Mesendoderm (in vitro differentiated cells): Measurements from ENCODE around the gene COMP.

Experiments used
- DNase-seq: peaks from one replicate; pipeline ENCODE4 v3.0.0; 2013
- H2AK5ac ChIP-seq: 2 replicates; pipeline ENCODE4 v1.6.1; 2013; ENCODE audit warnings: low read length, inconsistent platforms
- H2BK120ac ChIP-seq: 2 replicates; pipeline ENCODE4 v1.6.1; 2013; ENCODE audit warnings: low read depth, mild to moderate bottlenecking, low read length, moderate library complexity, mixed read lengths
- H2BK15ac ChIP-seq: replicated peaks from 2 replicates; pipeline ENCODE4 v1.6.1; 2013; ENCODE audit warnings: low read depth, mild to moderate bottlenecking, moderate library complexity
- H2BK5ac ChIP-seq: 2 replicates; pipeline ENCODE4 v1.6.1; 2013; ENCODE audit warnings: low read length, inconsistent platforms
- H3K18ac ChIP-seq: 2 replicates; pipeline ENCODE4 v1.6.1; 2013; ENCODE audit warnings: mild to moderate bottlenecking, low read length, mixed read lengths
- H3K23ac ChIP-seq: one replicate; pipeline ENCODE4 v1.6.1; 2013; ENCODE audit warnings: low read length
- H3K27ac ChIP-seq: 2 replicates; pipeline ENCODE4 v1.5.1; 2013; ENCODE audit warnings: low read depth, mild to moderate bottlenecking, inconsistent platforms, low read length, moderate library complexity
- H3K27me3 ChIP-seq: 2 replicates; pipeline ENCODE4 v1.6.1; 2013; ENCODE audit warnings: low read length, control low read depth, mild to moderate bottlenecking, inconsistent platforms; ENCODE audit not compliant: insufficient read depth, poor library complexity
- H3K36me3 ChIP-seq: 2 replicates; pipeline ENCODE4 v1.6.1; 2013; ENCODE audit warnings: low read length, inconsistent platforms; ENCODE audit not compliant: control insufficient read depth, insufficient read depth
- H3K4ac ChIP-seq: one replicate; pipeline ENCODE4 v1.6.1; 2013; ENCODE audit warnings: low read depth, mild to moderate bottlenecking, low read length, moderate library complexity
- H3K4me1 ChIP-seq: 2 replicates; pipeline ENCODE4 v1.6.1; 2013; ENCODE audit warnings: low read depth, low read length, inconsistent platforms; ENCODE audit not compliant: control insufficient read depth
- H3K4me2 ChIP-seq: 2 replicates; pipeline ENCODE4 v1.6.1; 2013; ENCODE audit warnings: low read length
- H3K4me3 ChIP-seq: 2 replicates; pipeline ENCODE4 v1.5.1; 2013; ENCODE audit warnings: mild to moderate bottlenecking, low read length
- H3K56ac ChIP-seq: one replicate; pipeline ENCODE4 v1.6.1; 2013; ENCODE audit warnings: low read length
- H3K79me1 ChIP-seq: 2 replicates; pipeline ENCODE4 v1.6.1; 2013; ENCODE audit warnings: low read length, inconsistent platforms
- H3K79me2 ChIP-seq: 2 replicates; pipeline ENCODE4 v1.6.1; 2013; ENCODE audit warnings: mild to moderate bottlenecking, low read length; ENCODE audit not compliant: control insufficient read depth, insufficient read depth
- H3K9ac ChIP-seq: 2 replicates; pipeline ENCODE4 v1.6.1; 2013; ENCODE audit warnings: low read length, inconsistent platforms
- H4K5ac ChIP-seq: one replicate; pipeline ENCODE4 v1.6.1; 2013; ENCODE audit warnings: low read length
- H4K8ac ChIP-seq: one replicate; pipeline ENCODE4 v1.6.1; 2013; ENCODE audit warnings: low read depth, mild to moderate bottlenecking, control low read depth, low read length, moderate library complexity
- WGBS: extraction: QIAGEN DNeasy Blood & Tissue Kit; methylation state at CpG from one replicate; pipeline ENCODE4 v1.1.7; 2013; ENCODE audit warnings: low lambda C conversion rate, missing lambda C conversion rate; ENCODE audit not compliant: insufficient coverage; ENCODE audit errors: extremely low coverage; 5-methylcytosine and 5-hydroxymethylcytosine counted together

COMP gene

GRCh38 chr19:18807861-18808331 lies 16.8 kb upstream of the COMP start:
- H2BK15ac ChIP-seq = no peak overlapping the region
- no peak overlapping the region for H3K27ac ChIP-seq

DNA sequence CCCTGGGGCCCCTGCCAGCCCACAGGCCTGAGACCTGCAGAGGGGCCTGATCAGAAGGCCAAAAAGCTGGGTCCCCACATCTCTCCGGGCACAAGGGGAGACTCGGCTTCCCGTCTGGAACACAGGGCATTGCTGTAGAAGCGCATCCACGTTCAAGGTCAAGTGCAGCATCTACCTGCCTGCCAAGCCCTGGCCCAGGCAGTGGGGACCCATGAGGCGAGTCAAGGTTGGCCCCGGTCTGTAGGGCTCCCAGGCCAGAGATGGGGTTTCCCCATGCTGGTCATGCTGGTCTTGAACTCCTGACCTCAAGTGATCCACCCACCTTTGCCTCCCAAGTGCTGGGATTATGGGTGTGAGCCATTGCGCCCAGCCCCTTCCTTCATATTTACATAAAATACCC lies 13.5 kb upstream of the COMP start:
- Histone ChIP-seq H3K4me1 (no peaks in the 10 kb centered on the region), H3K36me3 (no peaks in the 10 kb centered on the region), H3K27ac (no peak overlapping the region), H3K9ac (no peak overlapping the region), H3K56ac (no peak overlapping the region), H3K4me2 (no peak overlapping the region), H2BK5ac (no peak overlapping the region), H3K79me2 (no peaks in the 10 kb centered on the region), H3K23ac (no peak overlapping the region), H2AK5ac (no peak overlapping the region), H3K4me3 (no peak overlapping the region), H3K18ac (no peak overlapping the region), H2BK120ac (no peak overlapping the region), H3K27me3 (no peaks in the 10 kb centered on the region), H2BK15ac (no peak overlapping the region), H3K79me1 (no peaks in the 10 kb centered on the region), H4K8ac (no peak overlapping the region), H3K4ac (no peak overlapping the region), H4K5ac (no peak overlapping the region)
- no peak for DNase-seq
- WGBS = no CpG with 5 or more reads among the region's 8 CpGs

More at GRCh38 chr19:18807861-18808331, 16.8 kb upstream of the COMP start:
- no peak overlapping the region for H4K5ac ChIP-seq
- H2BK5ac ChIP-seq = no peak overlapping the region
- no peaks in the 10 kb centered on the region for H3K79me2 ChIP-seq
- no CpG with 5 or more reads among the region's 19 CpGs for WGBS
- H3K18ac ChIP-seq = no peak overlapping the region
- no peaks in the 10 kb centered on the region for H3K36me3 ChIP-seq
- no peak overlapping the region for H3K9ac ChIP-seq
- H3K79me1 ChIP-seq = no peaks in the 10 kb centered on the region
- no peak overlapping the region for H2BK120ac ChIP-seq
- no peak for DNase-seq
- H3K4ac ChIP-seq = no peak overlapping the region
- no peak overlapping the region for H3K4me2 ChIP-seq
- H4K8ac ChIP-seq = no peak overlapping the region
- no peak overlapping the region for H2AK5ac ChIP-seq
- no peaks in the 10 kb centered on the region for H3K4me1 ChIP-seq
- no peak overlapping the region for H3K56ac ChIP-seq
- no peaks in the 10 kb centered on the region for H3K27me3 ChIP-seq
- no peak overlapping the region for H3K4me3 ChIP-seq
- no peak overlapping the region for H3K23ac ChIP-seq

DNA sequence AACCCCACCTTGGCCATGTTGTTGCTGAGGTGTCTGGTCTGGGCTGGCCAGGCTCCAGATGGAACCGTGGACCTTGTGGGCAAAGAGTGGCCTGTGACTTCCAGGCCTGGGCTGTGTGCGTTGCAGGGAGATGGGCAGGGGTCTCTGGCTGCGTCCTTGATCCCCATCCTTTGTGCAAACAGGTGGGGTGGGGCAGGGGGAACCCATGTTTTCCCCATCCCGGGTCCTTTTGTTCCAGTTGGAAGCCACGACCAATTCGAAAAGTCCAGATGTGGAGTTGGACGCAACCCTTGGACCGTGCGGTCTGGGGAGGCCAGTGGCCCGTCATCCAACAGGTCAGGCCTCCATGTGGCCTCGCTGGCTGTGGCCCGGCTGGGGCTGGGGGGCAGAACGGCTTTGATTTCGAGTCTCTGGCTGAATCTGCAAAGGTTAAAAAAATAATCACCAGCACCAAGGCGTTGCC lies 13.1 kb upstream of the COMP start:
- no peak overlapping the region for H3K4me2 ChIP-seq
- H3K4ac ChIP-seq = no peak overlapping the region
- no peak overlapping the region for H2AK5ac ChIP-seq
- H2BK120ac ChIP-seq = no peak overlapping the region
- no peak for DNase-seq
- no peak overlapping the region for H3K56ac ChIP-seq
- H3K4me1 ChIP-seq = no peaks in the 10 kb centered on the region
- no peak overlapping the region for H3K9ac ChIP-seq
- H3K18ac ChIP-seq = no peak overlapping the region
- whole genome bisulfite sequencing = no CpG with 5 or more reads among the region's 15 CpGs
- H4K5ac ChIP-seq = no peak overlapping the region
- no peaks in the 10 kb centered on the region for H3K27me3 ChIP-seq
- no peaks in the 10 kb centered on the region for H3K36me3 ChIP-seq
- H3K23ac ChIP-seq = no peak overlapping the region
- no peaks in the 10 kb centered on the region for H3K79me1 ChIP-seq
- H3K79me2 ChIP-seq = no peaks in the 10 kb centered on the region
- no peak overlapping the region for H2BK5ac ChIP-seq
- no peak overlapping the region for H2BK15ac ChIP-seq
- H3K27ac ChIP-seq = no peak overlapping the region
- no peak overlapping the region for H4K8ac ChIP-seq
- H3K4me3 ChIP-seq = no peak overlapping the region

GRCh38 chr19:18803550-18804138 lies 12.5 kb upstream of the COMP start:
- Histone ChIP-seq H3K18ac (no peak overlapping the region), H3K36me3 (no peaks in the 10 kb centered on the region), H2BK5ac (no peak overlapping the region), H3K27me3 (no peaks in the 10 kb centered on the region), H2AK5ac (no peak overlapping the region), H3K27ac (no peak overlapping the region), H2BK120ac (no peak overlapping the region), H3K4ac (no peak overlapping the region), H3K56ac (no peak overlapping the region), H3K4me1 (no peaks in the 10 kb centered on the region), H4K5ac (no peak overlapping the region), H3K9ac (no peak overlapping the region), H3K79me2 (no peaks in the 10 kb centered on the region), H3K4me2 (no peak overlapping the region), H2BK15ac (no peak overlapping the region), H3K79me1 (no peaks in the 10 kb centered on the region), H3K23ac (no peak overlapping the region), H4K8ac (no peak overlapping the region), H3K4me3 (no peak overlapping the region)
- WGBS = no CpG with 5 or more reads among the region's 5 CpGs
- no peak for DNase-seq

- Histone ChIP-seq H3K23ac (no peak overlapping the region), H3K27ac (no peak overlapping the region), H3K36me3 (no peaks in the 10 kb centered on the region), H3K79me2 (no peaks in the 10 kb centered on the region), H3K4me1 (no peaks in the 10 kb centered on the region), H3K79me1 (no peaks in the 10 kb centered on the region), H3K4ac (no peak overlapping the region), H4K8ac (no peak overlapping the region), H3K27me3 (no peaks in the 10 kb centered on the region), H3K4me2 (no peak overlapping the region), H3K4me3 (no peak overlapping the region), H2BK5ac (no peak overlapping the region), H4K5ac (no peak overlapping the region), H2BK15ac (no peak overlapping the region), H2AK5ac (no peak overlapping the region), H3K56ac (no peak overlapping the region), H3K9ac (no peak overlapping the region), H3K18ac (no peak overlapping the region), H2BK120ac (no peak overlapping the region)
- peak; percentile 63 for DNase-seq
- no CpG with 5 or more reads among the region's 11 CpGs for WGBS
Measured at GRCh38 chr19:18802354-18802753, 11.2 kb upstream of the COMP start.

DNA sequence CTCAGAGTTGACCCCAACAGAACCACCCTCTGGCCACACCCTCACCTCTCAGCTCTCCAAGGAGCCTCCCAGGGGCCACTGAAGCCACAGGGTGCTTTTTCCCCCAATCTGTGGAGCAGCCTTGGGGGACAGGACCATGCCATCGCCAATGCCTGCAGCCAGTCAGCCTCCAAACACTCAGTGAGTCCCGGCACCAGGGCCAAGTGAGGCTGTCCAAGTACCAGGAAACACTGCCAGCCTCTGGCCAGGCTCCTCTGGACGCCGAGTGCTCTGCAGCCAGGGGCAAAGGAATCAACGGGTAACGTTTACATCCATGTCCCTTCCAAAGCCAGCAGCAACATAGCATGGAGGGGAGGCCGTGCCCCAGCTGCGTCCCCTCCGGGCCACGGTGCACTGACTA lies 9.5 kb upstream of the COMP start:
- no peaks in the 10 kb centered on the region for H3K4me1 ChIP-seq
- peaks cover 2% of the 10 kb centered on the region for H3K27me3 ChIP-seq
- H3K79me2 ChIP-seq = no peaks in the 10 kb centered on the region
- H3K27ac ChIP-seq = no peak overlapping the region
- H3K79me1 ChIP-seq = no peaks in the 10 kb centered on the region
- H3K36me3 ChIP-seq = no peaks in the 10 kb centered on the region
- no peak overlapping the region for H4K5ac ChIP-seq
- H3K4me3 ChIP-seq = no peak overlapping the region
- no peak overlapping the region for H2AK5ac ChIP-seq
- no peak for DNase-seq
- no peak overlapping the region for H2BK15ac ChIP-seq
- H2BK120ac ChIP-seq = no peak overlapping the region
- no peak overlapping the region for H3K23ac ChIP-seq
- H2BK5ac ChIP-seq = no peak overlapping the region
- H3K4ac ChIP-seq = no peak overlapping the region
- H4K8ac ChIP-seq = no peak overlapping the region
- no CpG with 5 or more reads among the region's 10 CpGs for WGBS
- H3K4me2 ChIP-seq = no peak overlapping the region
- no peak overlapping the region for H3K9ac ChIP-seq
- H3K18ac ChIP-seq = no peak overlapping the region
- H3K56ac ChIP-seq = no peak overlapping the region
